DOHH2 (cell line): ENCODE measurements around the gene SERAC1.

Experiments used
- H3F3A ChIP-seq: fragments of 200-600 bp; sonication (generic), shearing (Covaris generic); 2 replicates; pipeline ENCODE4 v1.6.0; 2016; ENCODE audit warnings: antibody characterized with exemption, mild to moderate bottlenecking; ENCODE audit not compliant: control insufficient read depth, insufficient read depth
- H3K27ac ChIP-seq: fragments of 200-600 bp; sonication (generic); 2 replicates; pipeline ENCODE4 v1.5.1; 2014; ENCODE audit warnings: low read depth, mild to moderate bottlenecking, low read length, moderate library complexity
- H3K27me3 ChIP-seq: fragments of 200-600 bp; sonication (generic); 2 replicates; pipeline ENCODE4 v1.6.1; 2014; ENCODE audit warnings: mild to moderate bottlenecking, low read length, mixed read lengths; ENCODE audit not compliant: control insufficient read depth
- H3K36me3 ChIP-seq: fragments of 200-600 bp; sonication (generic); 2 replicates; pipeline ENCODE4 v1.6.1; 2014; ENCODE audit warnings: mild to moderate bottlenecking, low read length, moderate library complexity, mixed read lengths; ENCODE audit not compliant: control insufficient read depth
- H3K4me1 ChIP-seq: fragments of 200-600 bp; sonication (generic); 2 replicates; pipeline ENCODE4 v1.6.1; 2014; ENCODE audit warnings: mild to moderate bottlenecking, low read length, mixed read lengths; ENCODE audit not compliant: control insufficient read depth
- H3K4me2 ChIP-seq: fragments of 200-600 bp; sonication (generic); 2 replicates; pipeline ENCODE4 v1.6.0; 2014; ENCODE audit warnings: mild to moderate bottlenecking, low read length, moderate library complexity
- H3K4me3 ChIP-seq: fragments of 200-600 bp; sonication (generic); 2 replicates; pipeline ENCODE4 v1.5.1; 2014; ENCODE audit warnings: mild to moderate bottlenecking, low read length, mixed read lengths
- H3K79me2 ChIP-seq: fragments of 200-600 bp; sonication (generic); 2 replicates; pipeline ENCODE4 v1.6.1; 2014; ENCODE audit warnings: mild to moderate bottlenecking, low read length, mixed read lengths; ENCODE audit not compliant: control insufficient read depth
- H3K9me2 ChIP-seq: fragments of 200-600 bp; sonication (generic); replicated peaks from 2 replicates; pipeline ENCODE4 v1.6.1; 2014; ENCODE audit warnings: mild to moderate bottlenecking, low read length, mixed read lengths; ENCODE audit not compliant: control insufficient read depth
- H3K9me3 ChIP-seq: fragments of 200-600 bp; sonication (generic); 2 replicates; pipeline ENCODE4 v1.6.1; 2014; ENCODE audit warnings: antibody characterized with exemption, low read length, mixed read lengths; ENCODE audit not compliant: control insufficient read depth, insufficient read depth
- H4K20me1 ChIP-seq: fragments of 200-600 bp; sonication (generic); 2 replicates; pipeline ENCODE4 v1.6.0; 2014; ENCODE audit warnings: low read depth, mild to moderate bottlenecking, antibody characterized with exemption, low read length, moderate library complexity; ENCODE audit not compliant: control insufficient read depth, insufficient read depth
- CTCF ChIP-seq: fragments of 200-600 bp; sonication (generic); IDR thresholded peaks from one replicate; pipeline ENCODE4 v1.5.1; 2014; ENCODE audit warnings: antibody characterized with exemption, mild to moderate bottlenecking, low read depth, low read length; ENCODE audit not compliant: poor library complexity, severe bottlenecking
- EZH2phosphoT487 ChIP-seq: fragments of 200-600 bp; sonication (generic); IDR thresholded peaks from 2 replicates; pipeline ENCODE4 v1.6.1; 2017; ENCODE audit warnings: borderline replicate concordance, mild to moderate bottlenecking, antibody characterized with exemption, low read length, moderate library complexity, mixed read lengths

SERAC1 gene

GRCh38 chr6:158160932-158161539 lies 7.0 kb downstream of the SERAC1 start:
- no peaks in the 10 kb centered on the region for H3K79me2 ChIP-seq
- H3K27ac ChIP-seq: no peak overlapping the region
- no peaks in the 10 kb centered on the region for H3K4me1 ChIP-seq
- no peaks in the 10 kb centered on the region for H4K20me1 ChIP-seq
- no peak overlapping the region for H3K4me2 ChIP-seq
- no peaks in the 10 kb centered on the region; the same call in none of the 2 replicates for H3F3A ChIP-seq
- H3K36me3 ChIP-seq: 0 out of 2 replicates have a peak, but pooled peaks cover 3% of the 10 kb centered on the region
- no peak overlapping the region for H3K4me3 ChIP-seq
- no peaks in the 10 kb centered on the region for H3K9me2 ChIP-seq
- no peaks in the 10 kb centered on the region for H3K27me3 ChIP-seq
- TF ChIP-seq EZH2phosphoT487 (no peak), CTCF (no peak)
- H3K9me3 ChIP-seq: no peaks in the 10 kb centered on the region

- H3K4me2 ChIP-seq: no peak overlapping the region
- no peak overlapping the region for H3K4me3 ChIP-seq
- H3K27ac ChIP-seq: no peak overlapping the region
- H3K27me3 ChIP-seq: no peaks in the 10 kb centered on the region
- 0 out of 2 replicates have a peak, but pooled peaks cover 3% of the 10 kb centered on the region for H3K36me3 ChIP-seq
- H4K20me1 ChIP-seq: no peaks in the 10 kb centered on the region
- no peaks in the 10 kb centered on the region for H3K79me2 ChIP-seq
- no peaks in the 10 kb centered on the region for H3K4me1 ChIP-seq
- no peaks in the 10 kb centered on the region; the same call in 1 of the 2 replicates for H3F3A ChIP-seq
- no peaks in the 10 kb centered on the region for H3K9me2 ChIP-seq
- no peak for TF ChIP-seq CTCF
- TF ChIP-seq EZH2phosphoT487: no peak
- no peaks in the 10 kb centered on the region for H3K9me3 ChIP-seq
Measured at GRCh38 chr6:158158748-158159147, 9.3 kb downstream of the SERAC1 start.

GRCh38 chr6:158158123-158158522 lies 9.9 kb downstream of the SERAC1 start:
- Histone ChIP-seq H3K27me3 (no peaks in the 10 kb centered on the region), H3K9me3 (no peaks in the 10 kb centered on the region), H4K20me1 (no peaks in the 10 kb centered on the region), H3K4me1 (no peaks in the 10 kb centered on the region), H3K27ac (no peak overlapping the region), H3K79me2 (no peaks in the 10 kb centered on the region), H3F3A (no peaks in the 10 kb centered on the region; the same call in 1 of the 2 replicates), H3K9me2 (no peaks in the 10 kb centered on the region), H3K4me3 (no peak overlapping the region), H3K36me3 (0 out of 2 replicates have a peak, but pooled peaks cover 3% of the 10 kb centered on the region), H3K4me2 (no peak overlapping the region)
- TF ChIP-seq EZH2phosphoT487: no peak
- no peak for TF ChIP-seq CTCF
